GM18505 (cell line): Measurements from ENCODE around the gene NLRX1.

ENCODE experiments used
- ATAC-seq: cut with Tn5 transposase; IDR thresholded peaks from one replicate; pipeline ENCODE4 v1.9.1; 2021; ENCODE audit not compliant: unreplicated experiment
- POLR2A ChIP-seq: IDR thresholded peaks from 4 replicates; pipeline ENCODE4 v1.6.1; 2011; ENCODE audit warnings: borderline replicate concordance; ENCODE audit not compliant: insufficient read depth, insufficient read length; ENCODE audit errors: extremely low read depth

NLRX1 gene

DNA sequence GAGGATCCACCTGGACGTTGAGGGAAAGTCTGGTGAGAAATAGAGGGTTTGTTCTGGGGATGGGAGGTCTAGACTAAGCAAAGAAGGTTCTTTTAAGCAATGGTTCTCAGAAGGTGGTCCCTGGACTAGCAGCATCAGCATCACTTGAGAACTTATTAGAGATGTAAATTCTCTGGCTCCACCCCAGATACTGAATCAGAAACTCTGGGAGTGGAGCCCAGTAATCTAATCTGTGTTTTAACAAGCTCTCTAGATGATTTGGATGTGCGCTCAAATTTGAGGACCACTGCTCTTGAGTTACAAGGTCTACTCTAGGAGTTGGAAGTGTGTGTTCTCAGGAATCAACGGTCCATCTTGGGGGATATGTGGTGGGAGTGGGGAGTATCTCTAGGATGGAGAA is 23.0 kb upstream of the NLRX1 start:
- ATAC-seq: no peak
- no peak for TF ChIP-seq POLR2A

DNA sequence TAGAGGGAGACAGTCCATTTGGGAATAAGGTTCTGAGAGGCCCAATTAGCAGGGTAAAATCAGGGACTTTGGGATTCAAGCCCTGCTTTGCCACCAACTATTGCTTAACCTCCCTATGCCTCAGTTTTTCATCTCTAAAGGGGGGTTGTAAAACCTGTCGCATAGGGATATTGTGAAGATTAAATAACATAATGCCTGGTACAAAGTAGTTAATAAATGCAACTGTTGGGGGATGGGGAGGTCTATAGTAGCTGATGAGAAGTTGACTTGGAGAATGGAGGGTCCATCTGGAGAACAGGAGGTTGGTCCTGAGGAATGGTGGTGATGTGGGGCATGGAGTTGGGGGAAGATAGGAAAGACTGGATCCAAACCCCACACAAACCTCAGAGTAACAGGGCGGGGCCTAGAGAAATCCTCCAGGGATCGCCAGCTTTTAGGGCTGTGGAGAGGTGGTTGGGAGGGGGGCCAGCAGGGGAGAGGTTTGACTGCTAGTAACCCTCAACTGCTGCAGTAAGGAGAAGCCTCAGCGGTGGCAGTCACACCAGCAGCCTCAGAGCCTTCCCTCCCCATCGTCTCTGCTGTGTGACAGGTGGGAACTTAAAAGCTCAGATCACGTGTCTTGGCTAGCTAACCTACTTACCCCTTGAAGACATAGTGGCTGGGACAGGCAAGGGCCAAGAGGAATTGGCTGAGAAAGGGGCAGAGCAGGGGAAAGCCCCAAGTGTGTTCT is 20.8 kb upstream of the NLRX1 start:
- no peak for ATAC-seq
- no peak for TF ChIP-seq POLR2A

DNA sequence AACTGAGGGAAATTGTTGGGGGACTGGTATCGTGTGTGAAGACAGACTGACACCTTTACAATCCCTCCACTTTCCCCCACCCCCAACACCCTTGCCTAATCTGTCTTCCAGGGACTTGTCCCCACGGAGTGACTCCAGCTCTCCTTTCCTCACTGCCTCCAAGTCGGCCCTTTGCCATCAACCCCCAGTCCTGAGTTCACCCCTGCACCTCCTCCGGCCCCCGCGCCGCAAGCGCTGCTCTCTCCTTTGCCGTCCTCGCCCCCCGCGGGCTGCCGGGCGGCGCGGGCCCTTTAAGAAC is 19.9 kb upstream of the NLRX1 start:
- TF ChIP-seq POLR2A: no peak
- no peak for ATAC-seq

DNA sequence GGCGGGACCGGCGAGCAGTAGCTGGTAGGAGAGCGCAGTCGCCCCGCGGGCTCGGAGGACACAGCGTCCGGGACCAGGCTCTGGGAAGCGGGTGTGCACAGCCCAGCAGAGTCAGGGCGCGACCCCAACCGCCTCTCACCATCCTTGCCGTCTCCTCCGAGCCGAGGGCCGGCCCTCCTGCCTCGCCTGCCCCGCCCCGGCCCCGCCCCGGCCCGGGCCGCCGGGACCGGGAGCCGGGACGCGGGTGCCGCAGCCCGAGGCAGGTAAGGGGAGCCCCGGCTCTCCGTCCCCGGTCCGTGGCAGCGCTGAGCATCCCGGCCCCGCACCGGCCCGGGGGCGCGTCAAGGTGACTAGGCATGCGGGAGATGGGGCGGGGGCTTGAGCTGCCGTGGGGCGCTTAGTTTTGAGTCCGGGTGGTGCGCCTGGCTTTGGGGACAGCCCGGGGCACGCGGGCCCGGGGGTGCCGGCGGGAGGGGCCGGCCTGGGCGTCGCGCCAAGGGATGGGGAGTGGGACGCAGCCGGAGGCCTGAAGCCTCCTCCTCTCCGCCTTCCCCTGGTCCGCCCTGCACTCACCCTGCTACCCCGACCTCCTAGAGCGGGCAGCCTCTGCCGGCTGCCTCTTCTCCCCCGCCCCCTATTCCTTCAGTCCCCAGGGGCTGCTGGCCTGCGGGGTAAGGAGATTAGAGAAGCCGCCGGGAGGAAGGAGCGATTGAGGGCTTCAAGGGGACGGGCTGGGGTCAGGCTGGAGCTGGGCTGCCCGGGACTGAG is 19.3 kb upstream of the NLRX1 start, which contains the start of gene ABCG4:
Gene ABCG4, plus strand, starts transcription at position 35 of the 768 bp plus-strand sequence. CDS start 914 bp downstream, outside the sequence.
- no peak for TF ChIP-seq POLR2A
- no peak for ATAC-seq

DNA sequence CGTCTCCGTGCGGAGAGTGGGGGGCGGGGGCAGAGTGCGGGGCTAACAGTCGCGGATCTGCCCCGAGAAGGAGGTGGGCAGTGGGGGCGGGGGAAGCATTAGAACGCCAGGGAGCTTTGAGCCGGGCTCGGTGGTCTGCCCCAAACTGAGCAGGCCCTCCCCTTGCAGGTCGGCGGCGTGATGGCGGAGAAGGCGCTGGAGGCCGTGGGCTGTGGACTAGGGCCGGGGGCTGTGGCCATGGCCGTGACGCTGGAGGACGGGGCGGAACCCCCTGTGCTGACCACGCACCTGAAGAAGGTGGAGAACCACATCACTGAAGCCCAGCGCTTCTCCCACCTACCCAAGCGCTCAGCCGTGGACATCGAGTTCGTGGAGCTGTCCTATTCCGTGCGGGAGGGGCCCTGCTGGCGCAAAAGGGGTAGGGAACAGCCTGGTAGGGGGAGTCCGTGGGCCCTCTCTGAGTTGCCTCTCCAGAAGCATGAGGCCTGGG is 18.7 kb upstream of the NLRX1 start:
- ATAC-seq: no peak
- TF ChIP-seq POLR2A: no peak

DNA sequence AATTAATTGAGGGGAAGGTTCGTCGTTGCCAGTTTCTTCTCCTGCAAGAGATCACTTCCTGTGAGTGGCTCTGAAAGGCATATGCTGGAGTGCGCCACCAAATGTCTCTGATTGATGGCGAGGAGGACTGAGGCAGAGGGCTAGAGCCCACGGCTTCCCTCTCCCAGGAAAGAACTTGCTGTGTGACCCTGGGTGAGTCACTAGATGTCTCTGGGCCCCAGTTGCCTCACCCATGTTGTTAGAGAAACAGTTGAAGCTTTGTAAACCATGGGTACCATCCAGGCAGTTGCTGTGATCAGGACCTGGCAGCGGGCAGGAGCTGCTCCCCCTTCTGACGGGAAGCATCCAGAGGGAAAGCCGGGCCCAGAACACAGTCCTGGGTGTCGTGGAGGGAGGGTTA is 16.5 kb upstream of the NLRX1 start:
- no peak for TF ChIP-seq POLR2A
- no peak for ATAC-seq

DNA sequence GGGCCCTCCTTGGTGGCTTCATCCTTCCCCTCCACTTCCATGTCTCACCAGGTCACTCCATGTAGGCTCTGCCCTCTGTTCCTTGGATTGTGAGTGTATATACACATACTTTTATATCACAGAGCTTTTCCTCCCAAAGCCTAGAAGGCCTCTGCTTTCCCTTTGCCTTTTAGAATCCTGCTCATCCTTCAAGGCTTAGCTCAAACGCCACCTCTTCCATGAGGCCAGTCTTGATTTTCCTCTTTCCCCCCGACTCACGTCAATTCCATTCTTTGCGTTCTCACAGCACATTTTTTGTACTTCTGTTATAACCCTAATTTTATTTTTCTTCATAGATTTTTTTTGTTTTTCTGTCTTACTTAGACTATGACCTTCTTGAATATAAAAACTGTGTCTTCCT is 15.9 kb upstream of the NLRX1 start:
- TF ChIP-seq POLR2A: no peak
- ATAC-seq: no peak

DNA sequence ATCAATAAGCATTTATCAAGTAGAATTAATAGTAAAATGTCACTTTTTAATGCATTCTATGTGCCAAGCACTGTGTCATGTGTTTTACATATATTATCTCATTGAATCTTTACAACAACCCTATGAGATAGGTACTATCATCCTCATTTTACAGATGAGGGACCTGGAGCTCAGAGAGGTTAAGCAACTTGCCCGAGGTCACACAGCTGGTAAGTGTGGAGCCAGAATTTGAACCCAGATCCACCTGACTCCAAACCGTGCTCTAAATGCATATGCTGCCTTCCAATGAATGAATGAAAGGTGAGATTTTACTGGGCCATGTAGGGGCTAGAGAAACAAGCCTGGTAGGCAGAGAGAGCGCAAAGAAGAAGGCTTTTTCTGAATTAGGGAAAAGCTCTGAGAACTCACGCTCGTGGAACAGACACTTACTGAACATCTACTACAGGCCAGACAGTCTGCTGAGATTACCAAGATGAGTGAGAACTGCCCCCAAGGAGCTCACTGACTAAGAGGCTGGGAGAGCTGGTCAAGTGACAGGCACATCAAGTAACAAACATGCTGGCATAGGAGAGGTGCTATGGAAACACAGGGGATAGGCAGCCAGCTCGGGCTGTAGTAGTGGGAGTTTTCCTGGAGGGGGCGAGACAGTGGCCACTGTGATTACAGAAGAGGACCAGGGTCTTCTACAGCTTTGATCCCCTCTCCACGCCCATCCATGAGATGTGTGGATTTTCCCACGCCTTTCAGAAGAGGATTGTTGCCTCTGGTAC is 15.3 kb upstream of the NLRX1 start:
- no peak for ATAC-seq
- TF ChIP-seq POLR2A: no peak

DNA sequence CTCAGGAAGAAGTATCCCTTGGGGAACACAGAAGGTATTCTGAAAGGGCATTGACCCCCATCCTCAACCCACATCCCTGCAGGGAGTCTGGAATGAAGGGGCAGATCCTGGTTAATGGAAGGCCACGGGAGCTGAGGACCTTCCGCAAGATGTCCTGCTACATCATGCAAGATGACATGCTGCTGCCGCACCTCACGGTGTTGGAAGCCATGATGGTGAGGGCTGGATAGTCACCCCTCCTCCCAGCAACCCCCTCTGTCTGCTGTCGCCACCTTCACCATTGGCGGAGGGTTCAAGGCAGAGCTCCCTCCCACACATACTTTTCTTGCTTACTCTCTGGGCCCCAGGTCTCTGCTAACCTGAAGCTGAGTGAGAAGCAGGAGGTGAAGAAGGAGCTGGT is 14.3 kb upstream of the NLRX1 start:
- no peak for TF ChIP-seq POLR2A
- no peak for ATAC-seq

DNA sequence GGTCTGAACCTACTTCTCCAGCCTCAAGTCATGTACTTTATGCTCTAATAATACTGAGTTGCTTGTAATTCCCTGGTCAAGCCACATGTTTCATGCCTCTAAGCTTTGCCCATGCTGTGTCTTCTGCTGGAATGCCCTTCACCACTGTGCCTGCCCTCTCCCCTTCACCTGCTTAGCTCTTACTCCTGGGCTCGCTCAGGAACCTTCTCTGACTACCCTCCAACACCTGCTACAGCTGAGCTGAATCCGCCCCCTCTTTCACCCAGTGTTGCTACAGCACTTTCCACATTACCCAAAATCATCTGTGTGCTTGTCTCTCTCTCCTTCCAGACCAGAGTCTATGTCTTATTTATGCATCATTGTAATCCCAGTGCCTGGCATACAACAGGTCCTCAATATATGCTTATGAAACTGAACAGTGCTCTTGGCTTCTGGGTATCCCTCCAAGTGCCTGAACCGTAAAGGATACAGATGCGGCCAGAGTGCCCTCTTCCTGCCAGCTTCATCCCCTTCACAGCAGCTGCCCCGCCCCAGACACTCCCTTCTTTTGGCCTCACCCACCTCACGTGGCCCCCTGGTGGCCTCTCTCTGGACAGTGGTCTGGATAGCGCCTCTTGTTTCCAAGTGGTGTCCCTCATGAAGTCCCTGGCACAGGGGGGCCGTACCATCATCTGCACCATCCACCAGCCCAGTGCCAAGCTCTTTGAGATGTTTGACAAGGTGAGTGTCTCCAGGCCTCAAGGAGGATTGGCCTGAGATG is 12.6 kb upstream of the NLRX1 start:
- no peak for ATAC-seq

DNA sequence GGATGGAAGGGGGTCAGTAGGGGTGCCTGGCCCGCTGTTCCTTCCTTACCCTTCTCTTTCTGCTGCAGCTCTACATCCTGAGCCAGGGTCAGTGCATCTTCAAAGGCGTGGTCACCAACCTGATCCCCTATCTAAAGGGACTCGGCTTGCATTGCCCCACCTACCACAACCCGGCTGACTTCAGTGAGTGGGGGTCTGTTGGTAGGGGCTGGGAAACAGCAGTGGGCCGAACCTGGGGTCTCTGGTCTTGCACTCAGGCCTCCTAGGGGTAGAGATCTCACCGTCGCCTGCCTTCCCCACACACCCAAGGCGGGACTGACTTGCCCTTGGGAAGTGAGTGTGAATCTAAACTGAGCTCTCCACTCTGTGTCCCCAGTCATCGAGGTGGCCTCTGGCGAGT is 12.0 kb upstream of the NLRX1 start:
- ATAC-seq: no peak
- no peak for TF ChIP-seq POLR2A

More for the DNA sequence above, 12.6 kb upstream of the NLRX1 start:
- TF ChIP-seq POLR2A: no peak

DNA sequence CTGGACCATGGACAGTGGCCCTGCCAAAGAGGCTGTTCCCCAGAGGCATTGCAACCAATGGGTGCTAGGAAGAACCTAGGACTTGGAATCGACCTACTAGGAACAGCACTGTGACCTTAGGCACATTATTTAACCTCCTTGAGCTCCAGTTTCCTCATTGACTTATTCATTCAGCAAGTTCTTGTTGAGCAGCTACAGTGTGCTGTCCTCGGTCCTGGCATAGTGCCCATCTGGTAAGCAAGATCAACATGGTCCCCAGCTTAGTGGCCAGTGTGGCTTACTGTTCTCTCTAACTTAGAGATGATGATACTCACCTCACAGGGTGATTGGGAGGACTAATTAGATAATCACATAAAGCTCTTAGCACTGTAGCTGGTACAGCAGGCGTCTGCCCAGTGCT is 11.5 kb upstream of the NLRX1 start:
- no peak for TF ChIP-seq POLR2A
- no peak for ATAC-seq

DNA sequence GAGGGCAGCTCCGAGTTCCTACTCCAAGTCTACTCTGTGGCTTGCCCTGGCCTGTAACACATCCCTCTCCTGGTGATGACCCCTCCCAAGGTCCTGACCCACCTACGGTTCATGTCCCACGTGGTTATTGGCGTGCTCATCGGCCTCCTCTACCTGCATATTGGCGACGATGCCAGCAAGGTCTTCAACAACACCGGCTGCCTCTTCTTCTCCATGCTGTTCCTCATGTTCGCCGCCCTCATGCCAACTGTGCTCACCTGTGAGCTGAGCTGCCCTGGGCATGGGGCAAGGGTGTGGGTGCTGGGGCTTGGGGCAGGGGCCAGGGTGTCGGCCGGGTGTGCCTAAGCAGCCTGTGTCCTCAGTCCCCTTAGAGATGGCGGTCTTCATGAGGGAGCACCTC is 10.1 kb upstream of the NLRX1 start:
- TF ChIP-seq POLR2A: no peak
- no peak for ATAC-seq
